ENCODE results near the gene CXCR1. TPM values are rescaled to one million over a fixed set of nuclear protein-coding genes. Genes with fewer than 3 reads are reported as not detected.

The CXCR1 gene
- not detected for total RNA-seq

DNA sequence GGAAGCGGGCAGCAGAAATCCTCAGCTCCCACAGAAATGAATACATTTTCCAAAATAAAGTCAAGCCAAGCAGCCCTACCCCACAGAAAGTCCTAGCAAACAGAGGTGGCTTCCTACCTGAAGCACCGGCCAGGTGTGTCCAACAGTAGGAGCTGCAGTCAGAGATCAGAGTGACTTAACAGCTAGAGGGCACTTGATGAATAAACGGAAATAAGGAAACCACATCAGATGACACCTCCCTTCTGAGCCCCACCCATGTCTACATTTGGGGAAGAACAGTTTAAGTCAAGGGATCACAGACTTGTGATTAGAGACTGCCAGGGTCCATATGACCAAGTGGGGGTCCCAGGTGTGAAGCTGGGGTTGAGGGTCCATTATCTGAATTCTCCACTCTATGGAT is at the start of gene CXCR1:
Gene CXCR1 (minus strand): TSS at position 172 of the 400 bp plus-strand sequence. CDS start 1,751 bp downstream, outside the sequence.
- ATAC-seq (replicated peaks), result peak; percentile 79
- Mint-ChIP-seq H3K4me3 (peak within 1 kb of the TSS; percentile 23), H3K9me3 (no peaks in the 10 kb centered on the region), H3K4me1 (peaks cover 9% of the 10 kb centered on the region), H3K27me3 (peaks cover 5% of the 10 kb centered on the region), H3K27ac (no peak within 1 kb of the TSS), H3K36me3 (ENCODE audit: low read depth) (no peaks in the 10 kb centered on the region)

DNA sequence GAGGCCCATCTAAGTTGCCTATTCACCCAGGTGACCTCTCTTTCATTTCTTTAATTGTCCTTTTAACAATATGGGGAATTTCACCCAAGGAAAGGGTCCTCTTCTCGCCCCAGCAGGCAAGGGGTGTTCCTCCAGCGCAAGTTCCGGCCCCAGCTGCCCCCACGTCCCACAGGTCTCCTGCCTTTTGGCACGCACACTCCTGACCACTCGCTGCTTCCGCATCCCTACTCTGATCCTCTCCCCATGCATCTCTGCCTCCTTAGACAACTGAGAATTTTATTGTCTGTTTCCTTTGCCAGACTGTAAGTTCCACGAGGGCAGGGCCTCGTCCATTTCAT is 49.5 kb upstream of the CXCR1 start:
- Mint-ChIP-seq H3K27ac (peak overlapping the region; percentile 93), H3K4me1 (peaks cover 17% of the 10 kb centered on the region), H3K4me3 (peak overlapping the region; percentile 91), H3K27me3 (no peaks in the 10 kb centered on the region), H3K36me3 (ENCODE audit: low read depth) (peaks cover 48% of the 10 kb centered on the region), H3K9me3 (no peaks in the 10 kb centered on the region)
- no peak for ATAC-seq (replicated peaks)

DNA sequence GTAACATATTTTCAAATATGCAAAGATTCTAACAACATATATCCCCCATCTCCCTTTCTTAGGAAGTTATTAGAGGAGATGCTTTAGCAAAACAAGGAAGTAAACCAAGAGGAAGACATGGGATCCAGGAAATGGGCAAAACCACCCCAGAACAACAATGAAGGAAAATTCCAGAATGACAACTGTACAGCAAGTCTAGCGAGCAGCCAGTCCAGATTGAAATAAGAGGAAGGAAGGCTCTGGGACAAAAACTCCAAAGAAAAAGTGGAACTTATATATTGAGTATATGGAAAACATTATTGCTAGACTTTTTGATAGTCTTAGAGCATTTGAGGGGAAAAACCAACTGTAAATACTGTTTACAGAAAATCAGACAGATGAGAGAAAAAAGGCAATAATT is 47.4 kb upstream of the CXCR1 start:
- Mint-ChIP-seq H3K9me3 (peaks cover 7% of the 10 kb centered on the region), H3K27ac (no peak overlapping the region), H3K36me3 (ENCODE audit: low read depth) (peaks cover 26% of the 10 kb centered on the region), H3K4me3 (no peak overlapping the region), H3K27me3 (no peaks in the 10 kb centered on the region), H3K4me1 (peaks cover 5% of the 10 kb centered on the region)
- ATAC-seq (replicated peaks), result no peak

DNA sequence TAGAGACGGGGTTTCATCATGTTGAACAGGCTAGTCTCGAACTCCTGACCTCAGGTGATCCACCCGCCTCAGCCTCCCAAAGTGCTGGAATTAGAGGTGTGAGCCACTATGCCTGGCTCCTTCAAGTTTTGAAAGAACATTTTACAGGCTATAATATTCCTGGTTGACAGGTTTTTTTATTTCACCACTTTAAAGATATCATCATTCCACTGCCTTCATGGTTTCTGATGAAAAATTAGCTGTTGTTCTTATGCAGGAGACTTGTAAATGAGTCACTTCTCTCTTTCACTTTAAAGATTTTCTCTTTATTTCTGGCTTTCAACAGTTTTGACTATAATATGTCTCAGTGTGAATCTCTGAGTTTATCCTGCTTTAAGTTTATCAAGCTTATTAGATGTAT is 42.3 kb upstream of the CXCR1 start:
- no peaks in the 10 kb centered on the region for H3K4me1 Mint-ChIP-seq
- peak; percentile 23 for ATAC-seq (replicated peaks)
- H3K27ac Mint-ChIP-seq, result no peak overlapping the region
- H3K4me3 Mint-ChIP-seq, result peak overlapping the region; percentile 24
- peaks cover 7% of the 10 kb centered on the region for H3K9me3 Mint-ChIP-seq
- H3K36me3 Mint-ChIP-seq (ENCODE audit: low read depth), result no peaks in the 10 kb centered on the region
- H3K27me3 Mint-ChIP-seq, result no peaks in the 10 kb centered on the region

DNA sequence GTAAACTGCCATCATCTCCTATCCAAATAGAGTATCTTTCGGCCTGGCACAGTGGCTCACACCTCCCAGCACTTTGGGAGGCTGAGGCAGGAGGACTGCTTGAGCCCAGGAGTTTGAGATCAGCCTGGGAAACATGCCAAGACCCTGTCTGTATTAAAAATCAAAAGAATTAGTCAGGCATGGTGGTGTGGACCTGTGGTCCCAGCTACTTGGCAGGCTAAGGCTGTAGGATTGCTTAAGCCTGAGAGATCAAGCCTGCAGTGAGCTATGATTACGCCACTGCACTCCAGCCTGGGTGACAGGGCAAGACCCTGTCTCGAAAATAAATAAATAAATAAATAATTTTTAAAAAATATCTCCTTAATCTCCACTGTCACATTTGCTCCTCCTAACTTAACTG is 35.5 kb upstream of the CXCR1 start:
- Mint-ChIP-seq H3K27me3 (peaks cover 4% of the 10 kb centered on the region), H3K27ac (no peak overlapping the region), H3K36me3 (ENCODE audit: low read depth) (no peaks in the 10 kb centered on the region), H3K4me1 (peaks cover 4% of the 10 kb centered on the region), H3K4me3 (no peak overlapping the region), H3K9me3 (no peaks in the 10 kb centered on the region)
- no peak for ATAC-seq (replicated peaks)

DNA sequence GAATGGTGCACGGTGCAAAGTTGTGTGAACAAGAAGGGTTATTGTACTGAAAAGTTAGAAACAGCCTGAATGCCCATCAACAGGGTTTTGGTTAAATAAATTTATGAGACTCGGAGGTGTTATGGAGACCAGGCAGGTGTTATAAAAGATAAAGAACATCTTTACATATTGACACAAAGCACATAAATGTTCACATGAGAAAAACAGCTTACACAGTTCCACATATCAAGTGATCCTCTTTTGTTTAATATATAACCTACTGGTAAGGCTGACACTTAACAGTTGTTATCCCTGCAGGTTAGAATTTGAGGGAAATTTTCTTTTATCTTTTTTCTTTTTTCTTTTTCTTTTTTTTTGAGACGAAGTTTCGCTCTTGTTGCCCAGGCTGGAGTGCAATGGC is 30.2 kb upstream of the CXCR1 start:
- Mint-ChIP-seq H3K4me1 (peaks cover 4% of the 10 kb centered on the region), H3K9me3 (no peaks in the 10 kb centered on the region), H3K27ac (no peak overlapping the region), H3K4me3 (no peak overlapping the region), H3K36me3 (ENCODE audit: low read depth) (no peaks in the 10 kb centered on the region), H3K27me3 (peaks cover 4% of the 10 kb centered on the region)
- no peak for ATAC-seq (replicated peaks)

DNA sequence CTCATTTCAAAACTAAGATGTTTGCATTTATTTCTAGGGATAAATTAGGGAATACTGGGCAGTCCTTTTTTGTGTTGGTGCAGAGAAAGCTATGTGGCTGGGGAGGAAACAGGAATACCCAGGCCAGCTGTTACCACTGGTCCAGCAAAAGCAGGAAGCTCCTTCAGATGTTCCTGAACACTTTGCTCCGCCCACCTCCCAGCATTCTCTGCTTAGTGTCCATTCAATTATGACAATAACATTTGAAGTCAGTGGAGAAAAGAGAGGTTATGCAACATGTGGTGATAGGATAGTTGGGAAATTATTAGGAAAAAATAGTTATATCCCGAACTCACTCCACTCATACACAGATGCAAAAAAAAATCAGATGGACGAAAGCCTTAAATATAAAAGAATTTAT is 28.1 kb upstream of the CXCR1 start:
- no peaks in the 10 kb centered on the region for H3K9me3 Mint-ChIP-seq
- H3K4me1 Mint-ChIP-seq, result peaks cover 4% of the 10 kb centered on the region
- H3K4me3 Mint-ChIP-seq, result no peak overlapping the region
- H3K36me3 Mint-ChIP-seq (ENCODE audit: low read depth), result no peaks in the 10 kb centered on the region
- ATAC-seq (replicated peaks), result no peak
- H3K27me3 Mint-ChIP-seq, result peaks cover 4% of the 10 kb centered on the region
- no peak overlapping the region for H3K27ac Mint-ChIP-seq

DNA sequence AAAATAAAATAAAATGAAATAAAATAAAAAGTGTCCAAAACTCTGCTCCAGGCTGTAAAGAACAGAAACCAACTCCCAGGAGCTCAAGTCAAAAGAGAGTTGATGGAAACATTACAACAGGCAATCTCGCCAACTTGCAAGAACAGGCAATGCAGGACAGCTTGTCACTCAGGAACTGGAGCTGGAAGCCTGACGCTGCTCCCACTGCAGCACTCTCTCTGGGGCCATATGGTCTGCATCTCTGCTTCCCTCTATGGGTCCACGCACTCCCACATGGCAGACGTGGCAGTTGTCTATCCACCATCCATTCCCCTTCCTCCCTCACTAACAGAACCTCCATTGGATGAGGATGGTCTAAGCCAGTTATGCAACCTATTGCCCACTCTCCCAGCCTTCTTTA is 26.9 kb upstream of the CXCR1 start:
- no peak overlapping the region for H3K27ac Mint-ChIP-seq
- no peak for ATAC-seq (replicated peaks)
- no peaks in the 10 kb centered on the region for H3K4me1 Mint-ChIP-seq
- H3K36me3 Mint-ChIP-seq (ENCODE audit: low read depth), result no peaks in the 10 kb centered on the region
- H3K4me3 Mint-ChIP-seq, result no peak overlapping the region
- no peaks in the 10 kb centered on the region for H3K9me3 Mint-ChIP-seq
- no peaks in the 10 kb centered on the region for H3K27me3 Mint-ChIP-seq

DNA sequence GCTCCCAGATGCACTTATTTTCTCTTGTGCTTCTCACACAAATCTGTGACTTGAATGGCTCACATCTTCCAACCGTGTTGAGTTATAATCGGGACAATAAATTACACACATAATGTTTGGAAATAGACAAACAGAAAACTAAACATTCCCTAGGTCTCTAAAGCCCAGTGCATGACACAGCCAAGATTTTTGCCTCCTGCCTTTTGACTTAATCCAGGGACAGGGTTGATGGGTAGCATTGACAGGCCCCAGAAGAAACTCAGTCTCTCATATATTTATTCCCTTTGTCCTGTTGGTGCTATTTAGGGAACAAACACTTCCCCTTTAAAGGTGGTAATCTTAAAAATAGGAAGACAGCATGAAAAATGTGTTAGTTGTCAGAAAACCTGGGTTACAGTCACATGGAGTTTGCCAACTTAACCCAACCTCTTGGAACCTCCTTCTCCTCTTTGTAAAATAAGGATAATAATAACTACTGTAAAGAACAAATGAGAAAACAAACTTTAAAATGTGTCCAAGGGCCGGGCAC is 26.2 kb upstream of the CXCR1 start:
- Mint-ChIP-seq H3K36me3 (ENCODE audit: low read depth) (no peaks in the 10 kb centered on the region), H3K4me1 (no peaks in the 10 kb centered on the region), H3K4me3 (no peak overlapping the region), H3K27ac (no peak overlapping the region), H3K9me3 (no peaks in the 10 kb centered on the region), H3K27me3 (no peaks in the 10 kb centered on the region)
- ATAC-seq (replicated peaks), result no peak

DNA sequence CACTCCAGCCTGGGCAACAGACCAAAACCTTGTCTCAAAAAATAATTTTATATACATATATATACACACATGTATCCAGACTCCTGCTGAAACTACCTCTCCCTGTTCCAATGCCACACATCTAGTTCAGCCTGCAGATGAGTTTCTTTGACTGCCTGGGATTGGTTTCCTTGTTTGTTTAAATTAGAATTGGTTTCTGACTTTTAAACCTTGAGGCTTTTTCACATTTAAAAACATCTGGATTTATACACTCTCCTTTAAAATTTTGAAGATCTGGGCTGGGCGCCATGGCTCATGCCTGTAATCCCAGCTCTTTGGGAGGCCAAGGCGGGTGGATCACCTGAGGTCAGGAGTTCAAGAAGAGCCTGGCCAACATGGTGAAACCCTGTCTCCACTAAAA is 21.8 kb upstream of the CXCR1 start:
- Mint-ChIP-seq H3K27me3 (no peaks in the 10 kb centered on the region), H3K9me3 (no peaks in the 10 kb centered on the region), H3K4me3 (no peak overlapping the region), H3K36me3 (ENCODE audit: low read depth) (no peaks in the 10 kb centered on the region), H3K4me1 (no peaks in the 10 kb centered on the region), H3K27ac (no peak overlapping the region)
- ATAC-seq (replicated peaks), result no peak

DNA sequence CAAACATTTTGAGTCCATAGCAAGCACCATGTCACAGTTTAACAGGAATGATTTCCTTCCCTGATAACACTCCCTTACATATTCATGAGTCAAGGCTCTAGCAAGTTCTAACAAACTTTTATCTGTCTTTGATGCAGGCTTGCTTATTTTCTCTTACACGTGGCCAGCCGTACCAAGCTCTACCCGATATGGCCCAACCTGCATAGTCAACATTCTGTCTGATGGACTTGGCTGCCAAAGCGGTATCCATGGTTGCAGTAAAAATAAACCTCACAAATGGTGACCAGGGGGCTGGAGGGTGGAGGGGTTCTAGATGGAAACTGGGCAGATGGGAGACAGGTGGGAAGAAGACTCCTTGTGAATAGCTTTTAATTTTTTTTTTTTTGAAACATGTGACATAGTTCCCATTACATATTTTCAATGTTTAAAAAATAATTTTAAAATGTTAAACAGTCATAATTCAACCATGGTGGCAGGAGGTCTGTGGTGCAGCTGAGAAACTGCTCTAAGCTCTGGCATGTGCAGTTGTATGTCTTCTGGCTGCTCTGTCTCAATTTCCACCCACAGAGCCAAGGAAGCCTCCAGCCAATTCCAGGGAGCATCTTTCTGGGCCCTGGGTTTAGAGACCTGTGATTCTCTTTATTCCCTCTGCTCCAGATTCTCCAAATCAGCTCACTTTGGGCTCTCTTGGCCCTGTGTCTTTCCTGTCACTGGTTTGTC is 20.7 kb upstream of the CXCR1 start:
- H3K27me3 Mint-ChIP-seq, result no peaks in the 10 kb centered on the region
- H3K4me1 Mint-ChIP-seq, result no peaks in the 10 kb centered on the region
- no peaks in the 10 kb centered on the region for H3K36me3 Mint-ChIP-seq (ENCODE audit: low read depth)
- ATAC-seq (replicated peaks), result no peak
- no peak overlapping the region for H3K27ac Mint-ChIP-seq
- no peak overlapping the region for H3K4me3 Mint-ChIP-seq
- no peaks in the 10 kb centered on the region for H3K9me3 Mint-ChIP-seq

DNA sequence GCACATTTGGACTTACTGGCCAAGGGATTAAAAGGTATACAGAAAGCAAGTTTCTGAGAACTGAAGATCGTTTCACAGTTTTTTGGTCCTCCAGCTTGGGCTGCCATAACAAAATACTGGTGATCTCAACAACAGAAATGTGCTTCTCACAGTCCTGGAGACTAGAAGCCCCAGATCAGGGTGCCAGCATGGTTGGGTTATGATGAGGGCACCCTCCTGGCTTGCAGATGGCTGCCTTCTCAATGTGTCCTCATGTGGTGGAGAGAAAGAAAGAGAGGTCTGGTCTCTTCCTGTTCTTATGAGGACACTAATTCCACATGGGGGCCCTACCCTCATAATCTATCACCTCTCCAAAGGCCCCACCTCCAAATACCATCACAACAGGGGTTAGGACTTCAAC is 20.1 kb upstream of the CXCR1 start:
- Mint-ChIP-seq H3K27ac (no peak overlapping the region), H3K4me1 (no peaks in the 10 kb centered on the region), H3K36me3 (ENCODE audit: low read depth) (no peaks in the 10 kb centered on the region), H3K9me3 (no peaks in the 10 kb centered on the region), H3K4me3 (no peak overlapping the region), H3K27me3 (no peaks in the 10 kb centered on the region)
- no peak for ATAC-seq (replicated peaks)

DNA sequence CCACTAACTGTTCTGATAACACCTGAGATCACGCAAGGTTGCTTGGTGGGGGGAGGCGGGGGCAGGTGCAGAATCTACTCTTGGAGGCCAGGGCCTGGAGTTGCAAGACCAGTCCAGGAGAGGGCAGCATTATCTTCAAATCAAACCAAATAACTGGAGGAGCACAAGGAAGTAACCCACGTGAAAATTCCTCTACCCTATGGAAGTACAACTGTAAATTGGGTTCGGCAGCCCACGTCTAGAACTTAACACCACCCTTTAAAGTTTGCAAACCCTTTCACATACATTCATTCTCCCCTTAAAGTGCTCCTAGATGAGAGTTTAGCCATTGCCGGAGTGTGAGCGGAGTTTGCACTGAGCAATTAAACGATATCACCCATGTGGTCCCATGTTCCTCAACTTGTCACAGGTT is 19.6 kb upstream of the CXCR1 start:
- H3K4me1 Mint-ChIP-seq, result no peaks in the 10 kb centered on the region
- H3K27ac Mint-ChIP-seq, result no peak overlapping the region
- no peaks in the 10 kb centered on the region for H3K36me3 Mint-ChIP-seq (ENCODE audit: low read depth)
- H3K4me3 Mint-ChIP-seq, result no peak overlapping the region
- no peaks in the 10 kb centered on the region for H3K9me3 Mint-ChIP-seq
- no peaks in the 10 kb centered on the region for H3K27me3 Mint-ChIP-seq
- ATAC-seq (replicated peaks), result peak; percentile 90

DNA sequence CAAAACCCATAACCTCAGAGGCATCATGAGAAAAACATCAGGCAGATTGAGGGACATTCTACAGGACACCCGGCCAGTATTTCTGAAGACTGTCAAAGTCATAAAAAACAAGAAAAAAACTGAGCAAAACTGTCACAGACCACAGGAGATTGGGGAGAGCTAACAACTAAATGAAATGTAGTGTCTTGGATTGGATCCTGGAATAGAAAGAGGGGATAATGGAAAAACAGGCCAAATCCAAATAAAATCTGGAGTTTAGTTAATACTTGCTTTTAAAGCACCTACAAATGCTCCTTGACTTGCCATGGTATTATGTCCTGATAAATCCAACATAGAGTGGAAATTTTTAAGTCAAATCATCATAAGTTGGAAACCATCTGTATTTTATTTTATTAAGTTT is 17.6 kb upstream of the CXCR1 start:
- Mint-ChIP-seq H3K36me3 (ENCODE audit: low read depth) (no peaks in the 10 kb centered on the region), H3K27me3 (no peaks in the 10 kb centered on the region), H3K9me3 (no peaks in the 10 kb centered on the region), H3K4me3 (no peak overlapping the region), H3K4me1 (no peaks in the 10 kb centered on the region), H3K27ac (no peak overlapping the region)
- ATAC-seq (replicated peaks), result no peak

DNA sequence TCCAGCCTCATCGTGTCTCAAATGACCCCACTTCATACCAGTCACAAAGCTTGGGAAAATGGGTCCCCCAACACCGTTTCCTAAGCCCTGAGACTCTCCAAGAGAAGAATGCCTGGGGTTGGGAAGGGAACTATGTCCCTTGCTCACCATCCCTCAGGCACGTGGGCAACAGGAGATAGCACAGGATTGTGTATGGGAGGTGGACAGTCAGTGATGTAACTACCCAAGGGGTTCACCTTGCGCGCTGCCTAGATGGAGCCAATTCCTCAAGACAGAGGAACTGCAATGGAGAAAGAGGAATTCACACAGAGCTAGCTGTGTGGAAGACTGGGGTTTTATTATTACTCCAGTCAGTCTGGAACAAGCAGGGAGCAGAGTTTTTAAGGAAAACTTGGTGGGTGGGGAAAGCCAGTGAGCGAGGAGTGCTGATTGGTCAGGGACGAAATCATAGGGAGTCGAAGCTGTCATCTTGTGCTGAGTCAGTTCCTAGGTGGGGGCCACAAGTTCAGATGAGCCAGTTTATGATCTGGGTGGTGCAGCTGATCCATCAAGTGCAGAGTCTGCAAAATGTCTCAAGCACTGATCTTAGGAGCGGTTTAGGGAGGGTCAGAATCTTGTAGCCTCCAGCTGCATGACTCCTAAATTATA is 13.8 kb upstream of the CXCR1 start:
- H3K4me1 Mint-ChIP-seq, result no peaks in the 10 kb centered on the region
- no peak overlapping the region for H3K27ac Mint-ChIP-seq
- H3K9me3 Mint-ChIP-seq, result no peaks in the 10 kb centered on the region
- ATAC-seq (replicated peaks), result no peak
- no peaks in the 10 kb centered on the region for H3K36me3 Mint-ChIP-seq (ENCODE audit: low read depth)
- peaks cover 4% of the 10 kb centered on the region for H3K27me3 Mint-ChIP-seq
- no peak overlapping the region for H3K4me3 Mint-ChIP-seq
